Stimulated activated CD4-positive, alpha-beta T cell treated with anti-CD3 and anti-CD28 coated beads, Interleukin-1b, Interleukin-23, amount 100 ng/mL, for 4 hours (primary cell): Measurements from ENCODE around the gene HPF1.
"Not testable (repeated sequence)": the region's sequence is repeated elsewhere in the genome, so short reads cannot be mapped to it uniquely, and the experiment has no call there.

Experiments
- DNase-seq, 2 donors: peaks; one replicate each; pipeline ENCODE4 v3.0.0-alpha.2; 2020; ENCODE audit warnings: low read depth in 2 of 2

Gene HPF1

GRCh38 chr4:169757575-169758184, at the start of gene HPF1:
Gene HPF1, minus strand, starts transcription at chr4:169757944. Its CDS starts 67 bp downstream, at chr4:169757877.
- DNase-seq: peak; percentile 91 to 98

GRCh38 chr4:169806770-169807169, 49.0 kb upstream of the HPF1 start:
- DNase-seq: not testable (repeated sequence)

GRCh38 chr4:169803413-169803812, 45.7 kb upstream of the HPF1 start:
- DNase-seq: no peak

- no peak for DNase-seq
Observed at GRCh38 chr4:169802873-169803272, 45.1 kb upstream of the HPF1 start.

GRCh38 chr4:169800541-169800940, 42.8 kb upstream of the HPF1 start:
- no peak for DNase-seq

- DNase-seq: no peak
Observed at GRCh38 chr4:169799260-169799659, 41.5 kb upstream of the HPF1 start.

- DNase-seq: no peak
Observed at GRCh38 chr4:169795585-169795984, 37.8 kb upstream of the HPF1 start.

GRCh38 chr4:169791527-169792156, 33.9 kb upstream of the HPF1 start:
- no peak for DNase-seq

GRCh38 chr4:169791062-169791461, 33.3 kb upstream of the HPF1 start:
- DNase-seq: no peak

GRCh38 chr4:169774466-169775445, 17.0 kb upstream of the HPF1 start:
- DNase-seq: peak in 1 of 2 donors; percentile 15

- no peak for DNase-seq
Observed at GRCh38 chr4:169773889-169774288, 16.1 kb upstream of the HPF1 start.

- not testable (repeated sequence) for DNase-seq
Observed at GRCh38 chr4:169771556-169772080, 13.9 kb upstream of the HPF1 start.

- DNase-seq: no peak
Observed at GRCh38 chr4:169770416-169770815, 12.7 kb upstream of the HPF1 start.

GRCh38 chr4:169768385-169768784, 10.6 kb upstream of the HPF1 start:
- DNase-seq: no peak

GRCh38 chr4:169766741-169767140, 9.0 kb upstream of the HPF1 start:
- DNase-seq: no peak

- no peak for DNase-seq
Observed at GRCh38 chr4:169765835-169766234, 8.1 kb upstream of the HPF1 start.

GRCh38 chr4:169761846-169762245, 4.1 kb upstream of the HPF1 start:
- no peak for DNase-seq

- DNase-seq: no peak
Observed at GRCh38 chr4:169758401-169758962, 738 bp upstream of the HPF1 start.

GRCh38 chr4:169756971-169757574, 671 bp downstream of the HPF1 start:
- DNase-seq: no peak

- DNase-seq: no peak
Observed at GRCh38 chr4:169745291-169745690, 12.5 kb downstream of the HPF1 start.

- DNase-seq: no peak
Observed at GRCh38 chr4:169744601-169745000, 13.1 kb downstream of the HPF1 start.
